IMR-90 (cell line): ENCODE data around the gene ORMDL3.

Experiments used
- BHLHE40 ChIP-seq: fragments of 150-350 bp; IDR thresholded peaks from 2 replicates; pipeline ENCODE4 v1.6.1; 2016; ENCODE audit warnings: mild to moderate bottlenecking, low read depth, low read length
- CTCF ChIP-seq: conservative IDR thresholded peaks from 2 replicates; pipeline ENCODE4 v1.5.1; 2012; ENCODE audit warnings: mild to moderate bottlenecking, low read depth, low read length, improper control_type of control experiment
- ELK1 ChIP-seq: fragments of 150-350 bp; IDR thresholded peaks from 2 replicates; pipeline ENCODE4 v1.6.1; 2016; ENCODE audit warnings: low read depth, mild to moderate bottlenecking, low read length, moderate library complexity, borderline replicate concordance
- FOS ChIP-seq: fragments of 150-350 bp; IDR thresholded peaks from 2 replicates; pipeline ENCODE4 v1.6.1; 2016; ENCODE audit warnings: low read depth, low read length
- MAFK ChIP-seq: IDR thresholded peaks from 2 replicates; pipeline ENCODE4 v1.6.1; 2012; ENCODE audit warnings: low read depth, low read length, improper control_type of control experiment
- MAZ ChIP-seq: IDR thresholded peaks from 2 replicates; pipeline ENCODE4 v1.6.1; 2012; ENCODE audit warnings: low read depth, mild to moderate bottlenecking, low read length, improper control_type of control experiment, moderate library complexity, borderline replicate concordance
- POLR2A ChIP-seq: IDR thresholded peaks from 2 replicates; pipeline ENCODE4 v1.6.1; 2012; ENCODE audit warnings: mild to moderate bottlenecking, low read depth, low read length
- RAD21 ChIP-seq: IDR thresholded peaks from 2 replicates; pipeline ENCODE4 v1.6.1; 2012; ENCODE audit warnings: low read length, improper control_type of control experiment
- RFX5 ChIP-seq: IDR thresholded peaks from 2 replicates; pipeline ENCODE4 v1.8.0; 2012; ENCODE audit warnings: low read depth, mild to moderate bottlenecking, low read length, moderate library complexity
- SMC3 ChIP-seq: fragments of 150-350 bp; IDR thresholded peaks from 2 replicates; pipeline ENCODE4 v1.6.1; 2016; ENCODE audit warnings: low read depth, mild to moderate bottlenecking, antibody characterized with exemption, low read length, moderate library complexity
- USF2 ChIP-seq: fragments of 150-350 bp; IDR thresholded peaks from 2 replicates; pipeline ENCODE4 v1.6.1; 2017; ENCODE audit warnings: mild to moderate bottlenecking, antibody characterized with exemption, low read length, low read depth

GRCh38 chr17:39889200-39889599, 38.2 kb downstream of the ORMDL3 start:
- TF ChIP-seq CTCF = no peak
- no peak for TF ChIP-seq RFX5
- no peak for TF ChIP-seq FOS
- no peak for TF ChIP-seq SMC3
- TF ChIP-seq RAD21 = no peak
- TF ChIP-seq POLR2A = no peak
- TF ChIP-seq BHLHE40 = no peak
- no peak for TF ChIP-seq USF2
- TF ChIP-seq MAFK = no peak
- no peak for TF ChIP-seq MAZ
- no peak for TF ChIP-seq ELK1
